ENCODE results near the gene ERCC2. TPM values are rescaled to one million over a fixed set of nuclear protein-coding genes. Genes with fewer than 3 reads are reported as not detected.
A peak's percentile ranks its signal among the peaks of the same experiment; 100 is the strongest.

ERCC2 gene
- 33.5 TPM for polyA plus RNA-seq (2013, experiment 1 of 2)
- 33.3 TPM for polyA plus RNA-seq (2013, experiment 2 of 2)

DNA sequence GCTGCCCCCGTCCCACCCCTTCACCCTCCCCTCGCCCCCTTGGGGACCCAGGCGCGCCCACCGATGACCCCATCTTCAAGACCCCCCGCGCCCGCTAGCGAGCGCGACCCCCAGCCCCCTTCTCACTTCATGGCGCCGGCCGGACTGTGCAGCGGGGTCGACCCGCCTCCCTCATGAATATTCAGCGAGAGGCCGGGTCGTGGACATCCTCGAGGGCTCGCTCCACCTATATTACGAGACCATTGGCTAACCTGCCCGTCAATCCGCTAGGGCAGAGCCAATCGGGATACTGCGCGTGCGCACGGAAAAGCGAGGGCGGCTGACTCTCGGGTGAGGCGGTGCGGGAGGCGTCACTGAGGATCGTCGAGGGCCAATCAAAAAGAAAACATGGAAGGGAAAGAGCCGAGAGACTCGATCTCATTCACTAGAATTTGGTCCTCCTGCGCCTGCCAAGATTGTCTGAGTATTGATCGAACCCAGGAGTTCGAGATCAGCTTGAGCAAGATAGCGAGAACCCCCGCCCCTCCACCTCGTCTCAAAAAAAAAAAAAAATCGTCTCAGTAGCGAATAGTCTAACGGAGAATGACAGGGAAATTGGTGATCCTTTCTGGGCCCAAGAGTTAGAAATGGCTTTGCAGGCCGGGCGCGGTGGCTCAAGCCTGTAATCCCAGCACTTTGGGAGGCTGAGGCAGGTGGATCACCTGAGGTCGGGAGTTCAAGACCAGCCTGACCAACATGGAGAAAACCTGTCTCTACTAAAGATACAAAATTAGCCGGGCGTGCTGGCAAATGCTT lies at the start of gene ERCC2:
ERCC2 (minus strand) TSS at position 164 of the 795 bp plus-strand sequence; CDS start at position 131, 33 bp downstream.
- Histone ChIP-seq H2BK15ac (ENCODE audit: low read depth, poor library complexity, severe bottlenecking) (peak within 1 kb of the TSS; percentile 80), H3K23ac (ENCODE audit: low read length in 2 of 2) (peak within 1 kb of the TSS in 1 of 2 experiments; percentile 86), H2AK5ac (ENCODE audit: low read length, severe bottlenecking) (no peak within 1 kb of the TSS), H3K4ac (ENCODE audit: low read depth in 1 of 2, low read length in 2 of 2) (peak within 1 kb of the TSS; percentile 68 to 91), H2BK5ac (ENCODE audit: low read depth, low read length, poor library complexity, severe bottlenecking) (no peak within 1 kb of the TSS), H3K79me1 (replicated peaks; ENCODE audit: low read length, poor library complexity, severe bottlenecking) (peaks cover 26% of the 10 kb centered on the region), H3K27me3 (ENCODE audit: control insufficient read depth in 1 of 2, insufficient read depth in 1 of 2, low read length in 2 of 2) (no peaks in the 10 kb centered on the region), H4K8ac (ENCODE audit: low read length) (peak within 1 kb of the TSS; percentile 82), H3K4me1 (ENCODE audit: control insufficient read depth, insufficient read depth, low read depth, low read length) (peaks cover 15% of the 10 kb centered on the region), H3K36me3 (ENCODE audit: control insufficient read depth in 1 of 2, insufficient read depth in 2 of 2, low read depth in 1 of 2, low read length in 2 of 2) (peaks cover 7 to 10% of the 10 kb centered on the region in 2 experiments), H3K9me3 (ENCODE audit: control insufficient read depth, low read length) (no peaks in the 10 kb centered on the region), H3K14ac (ENCODE audit: low read length in 2 of 2) (peak within 1 kb of the TSS in 1 of 2 experiments; percentile 73), H2AFZ (ENCODE audit: low read depth, low read length) (peak within 1 kb of the TSS; percentile 87), H3K18ac (ENCODE audit: low read depth in 1 of 2, low read length in 2 of 2) (peak within 1 kb of the TSS; percentile 74 to 86), H3K4me2 (ENCODE audit: low read length, poor library complexity, severe bottlenecking) (peak within 1 kb of the TSS; percentile 76), H3K9ac (ENCODE audit: low read length) (peak within 1 kb of the TSS; percentile 89), H3K4me3 (ENCODE audit: insufficient read depth in 1 of 2, low read depth in 1 of 2, low read length in 2 of 2) (peak within 1 kb of the TSS; percentile 82 to 93), H4K91ac (ENCODE audit: low read length) (no peak within 1 kb of the TSS), H3K27ac (ENCODE audit: low read length, poor library complexity, severe bottlenecking) (peak within 1 kb of the TSS; percentile 90), H2BK120ac (ENCODE audit: low read depth, low read length) (no peak within 1 kb of the TSS), H2BK12ac (ENCODE audit: low read length in 2 of 2) (peak within 1 kb of the TSS in 1 of 2 experiments; percentile 10)
- 7% methylated on average over 52 of the region's 55 CpGs for WGBS
- DNase-seq = peak; percentile 99

DNA sequence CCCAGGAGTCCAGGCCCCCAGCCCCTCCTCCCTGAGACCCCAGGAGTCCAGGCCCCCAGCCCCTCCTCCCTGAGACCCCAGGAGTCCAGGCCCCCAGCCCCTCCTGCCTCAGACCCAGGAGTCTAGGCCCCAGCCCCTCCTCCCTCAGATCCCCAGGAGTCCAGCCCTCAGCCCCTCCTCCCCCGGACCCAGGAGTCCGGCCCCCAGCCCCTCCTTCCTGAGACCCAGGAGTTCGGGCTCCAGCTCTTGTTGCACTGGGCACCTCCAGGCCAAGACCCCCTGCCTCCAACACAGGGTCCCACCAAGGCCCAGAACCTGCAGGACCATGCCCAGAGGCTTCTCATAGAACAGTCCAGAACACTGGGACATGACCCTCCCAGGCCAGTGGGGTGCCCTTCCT lies 49.5 kb upstream of the ERCC2 start:
- peaks cover 23% of the 10 kb centered on the region for H3K4me1 ChIP-seq (ENCODE audit: control insufficient read depth, insufficient read depth, low read depth, low read length)
- H2BK15ac ChIP-seq (ENCODE audit: low read depth, poor library complexity, severe bottlenecking) = no peak overlapping the region
- no peak overlapping the region for H2BK5ac ChIP-seq (ENCODE audit: low read depth, low read length, poor library complexity, severe bottlenecking)
- H3K9ac ChIP-seq (ENCODE audit: low read length) = no peak overlapping the region
- H3K27me3 ChIP-seq (ENCODE audit: control insufficient read depth in 1 of 2, insufficient read depth in 1 of 2, low read length in 2 of 2) = no peaks in the 10 kb centered on the region
- H4K8ac ChIP-seq (ENCODE audit: low read length) = no peak overlapping the region
- no peaks in the 10 kb centered on the region for H3K9me3 ChIP-seq (ENCODE audit: control insufficient read depth, low read length)
- H3K14ac ChIP-seq (ENCODE audit: low read length in 2 of 2) = peak overlapping the region in 1 of 2 experiments; percentile 1
- H3K18ac ChIP-seq (ENCODE audit: low read depth in 1 of 2, low read length in 2 of 2) = no peak overlapping the region
- no peak for DNase-seq
- H2AK5ac ChIP-seq (ENCODE audit: low read length, severe bottlenecking) = no peak overlapping the region
- H3K23ac ChIP-seq (ENCODE audit: low read length in 2 of 2) = no peak overlapping the region
- H2BK12ac ChIP-seq (ENCODE audit: low read length in 2 of 2) = no peak overlapping the region
- no peak overlapping the region for H4K91ac ChIP-seq (ENCODE audit: low read length)
- H3K4me3 ChIP-seq (ENCODE audit: insufficient read depth in 1 of 2, low read depth in 1 of 2, low read length in 2 of 2) = no peak overlapping the region
- H3K79me1 ChIP-seq (replicated peaks; ENCODE audit: low read length, poor library complexity, severe bottlenecking) = peaks cover 27% of the 10 kb centered on the region
- H2AFZ ChIP-seq (ENCODE audit: low read depth, low read length) = no peak overlapping the region
- WGBS = 59% methylated on average over 3 of the region's 3 CpGs
- no peak overlapping the region for H3K27ac ChIP-seq (ENCODE audit: low read length, poor library complexity, severe bottlenecking)
- H3K4me2 ChIP-seq (ENCODE audit: low read length, poor library complexity, severe bottlenecking) = no peak overlapping the region
- no peak overlapping the region for H2BK120ac ChIP-seq (ENCODE audit: low read depth, low read length)
- H3K36me3 ChIP-seq (ENCODE audit: control insufficient read depth in 1 of 2, insufficient read depth in 2 of 2, low read depth in 1 of 2, low read length in 2 of 2) = peaks cover 49 to 58% of the 10 kb centered on the region in 2 experiments
- no peak overlapping the region for H3K4ac ChIP-seq (ENCODE audit: low read depth in 1 of 2, low read length in 2 of 2)

DNA sequence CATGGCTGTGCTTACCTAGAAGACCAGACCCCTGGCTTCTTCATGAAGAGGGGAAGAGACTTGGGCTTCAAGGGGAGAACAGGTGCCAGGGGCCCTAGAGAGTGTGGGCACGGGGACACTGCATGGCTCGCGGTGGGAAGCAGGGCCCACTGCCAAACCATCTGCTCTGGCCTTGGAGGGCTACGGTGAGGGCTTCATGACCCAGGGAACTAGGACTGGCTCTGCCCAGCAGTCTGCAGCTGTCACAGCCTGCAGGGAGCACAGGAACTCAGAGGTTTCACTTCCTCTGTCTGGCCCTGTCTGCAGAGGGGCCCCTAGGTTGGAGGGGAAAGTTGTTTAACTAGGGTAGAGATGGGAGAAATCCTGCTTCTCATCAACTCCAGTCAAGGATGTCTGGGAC lies 49.0 kb upstream of the ERCC2 start:
- WGBS = 71% methylated on average over 4 of the region's 4 CpGs
- DNase-seq = no peak
- H3K4me1 ChIP-seq (ENCODE audit: control insufficient read depth, insufficient read depth, low read depth, low read length) = peaks cover 23% of the 10 kb centered on the region
- H4K91ac ChIP-seq (ENCODE audit: low read length) = no peak overlapping the region
- no peak overlapping the region for H3K14ac ChIP-seq (ENCODE audit: low read length in 2 of 2)
- H2AFZ ChIP-seq (ENCODE audit: low read depth, low read length) = no peak overlapping the region
- H3K4ac ChIP-seq (ENCODE audit: low read depth in 1 of 2, low read length in 2 of 2) = no peak overlapping the region
- no peak overlapping the region for H2BK5ac ChIP-seq (ENCODE audit: low read depth, low read length, poor library complexity, severe bottlenecking)
- H3K27ac ChIP-seq (ENCODE audit: low read length, poor library complexity, severe bottlenecking) = no peak overlapping the region
- no peaks in the 10 kb centered on the region for H3K9me3 ChIP-seq (ENCODE audit: control insufficient read depth, low read length)
- peaks cover 54 to 63% of the 10 kb centered on the region in 2 experiments for H3K36me3 ChIP-seq (ENCODE audit: control insufficient read depth in 1 of 2, insufficient read depth in 2 of 2, low read depth in 1 of 2, low read length in 2 of 2)
- H3K23ac ChIP-seq (ENCODE audit: low read length in 2 of 2) = no peak overlapping the region
- no peak overlapping the region for H4K8ac ChIP-seq (ENCODE audit: low read length)
- no peak overlapping the region for H2AK5ac ChIP-seq (ENCODE audit: low read length, severe bottlenecking)
- peak overlapping the region in 1 of 2 experiments; percentile 10 for H2BK12ac ChIP-seq (ENCODE audit: low read length in 2 of 2)
- H2BK15ac ChIP-seq (ENCODE audit: low read depth, poor library complexity, severe bottlenecking) = no peak overlapping the region
- H2BK120ac ChIP-seq (ENCODE audit: low read depth, low read length) = no peak overlapping the region
- no peak overlapping the region for H3K4me2 ChIP-seq (ENCODE audit: low read length, poor library complexity, severe bottlenecking)
- no peak overlapping the region for H3K9ac ChIP-seq (ENCODE audit: low read length)
- peaks cover 31% of the 10 kb centered on the region for H3K79me1 ChIP-seq (replicated peaks; ENCODE audit: low read length, poor library complexity, severe bottlenecking)
- no peak overlapping the region for H3K18ac ChIP-seq (ENCODE audit: low read depth in 1 of 2, low read length in 2 of 2)
- H3K27me3 ChIP-seq (ENCODE audit: control insufficient read depth in 1 of 2, insufficient read depth in 1 of 2, low read length in 2 of 2) = no peaks in the 10 kb centered on the region
- H3K4me3 ChIP-seq (ENCODE audit: insufficient read depth in 1 of 2, low read depth in 1 of 2, low read length in 2 of 2) = no peak overlapping the region

DNA sequence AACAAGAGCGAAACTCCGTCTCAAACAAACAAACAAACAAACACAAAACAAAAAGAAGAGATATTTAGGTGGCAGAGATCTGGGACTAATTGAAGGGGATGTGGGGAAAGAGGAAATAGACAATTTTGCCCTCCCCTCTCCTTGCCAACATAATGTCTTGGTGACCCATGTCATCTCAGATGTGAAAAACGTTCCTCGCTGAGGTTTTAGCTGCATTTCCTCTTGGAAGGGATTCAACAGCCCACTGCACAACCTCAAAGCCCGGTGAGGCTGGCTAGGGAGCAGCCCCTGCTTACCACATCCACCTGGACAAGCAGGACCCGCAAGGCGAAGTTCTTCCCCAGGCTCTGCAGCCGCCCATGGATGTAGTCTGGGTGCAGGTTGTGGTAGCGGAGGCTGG lies 48.4 kb upstream of the ERCC2 start:
- Histone ChIP-seq H2BK120ac (ENCODE audit: low read depth, low read length) (no peak overlapping the region), H3K4me3 (ENCODE audit: insufficient read depth in 1 of 2, low read depth in 1 of 2, low read length in 2 of 2) (no peak overlapping the region), H2BK12ac (ENCODE audit: low read length in 2 of 2) (no peak overlapping the region), H3K4me2 (ENCODE audit: low read length, poor library complexity, severe bottlenecking) (no peak overlapping the region), H3K23ac (ENCODE audit: low read length in 2 of 2) (no peak overlapping the region), H3K4me1 (ENCODE audit: control insufficient read depth, insufficient read depth, low read depth, low read length) (peaks cover 20% of the 10 kb centered on the region), H2AFZ (ENCODE audit: low read depth, low read length) (no peak overlapping the region), H2BK15ac (ENCODE audit: low read depth, poor library complexity, severe bottlenecking) (no peak overlapping the region), H2BK5ac (ENCODE audit: low read depth, low read length, poor library complexity, severe bottlenecking) (no peak overlapping the region), H4K91ac (ENCODE audit: low read length) (no peak overlapping the region), H3K27me3 (ENCODE audit: control insufficient read depth in 1 of 2, insufficient read depth in 1 of 2, low read length in 2 of 2) (no peaks in the 10 kb centered on the region), H3K14ac (ENCODE audit: low read length in 2 of 2) (no peak overlapping the region), H3K9me3 (ENCODE audit: control insufficient read depth, low read length) (no peaks in the 10 kb centered on the region), H3K9ac (ENCODE audit: low read length) (no peak overlapping the region), H4K8ac (ENCODE audit: low read length) (no peak overlapping the region), H3K79me1 (replicated peaks; ENCODE audit: low read length, poor library complexity, severe bottlenecking) (peaks cover 31% of the 10 kb centered on the region), H3K18ac (ENCODE audit: low read depth in 1 of 2, low read length in 2 of 2) (no peak overlapping the region), H2AK5ac (ENCODE audit: low read length, severe bottlenecking) (no peak overlapping the region), H3K4ac (ENCODE audit: low read depth in 1 of 2, low read length in 2 of 2) (no peak overlapping the region), H3K27ac (ENCODE audit: low read length, poor library complexity, severe bottlenecking) (no peak overlapping the region), H3K36me3 (ENCODE audit: control insufficient read depth in 1 of 2, insufficient read depth in 2 of 2, low read depth in 1 of 2, low read length in 2 of 2) (peaks cover 60 to 69% of the 10 kb centered on the region in 2 experiments)
- 97% methylated on average over 7 of the region's 9 CpGs for WGBS
- no peak for DNase-seq

Measured in mesenchymal stem cell (in vitro differentiated cells and primary cell).